HG02981 (cell line): ENCODE results near the gene CPM.

ENCODE experiments used
- ATAC-seq: cut with Tn5 transposase; IDR thresholded peaks from one replicate; pipeline ENCODE4 v1.9.1; 2021; ENCODE audit warnings: mild to moderate bottlenecking, moderate library complexity; ENCODE audit not compliant: unreplicated experiment

The CPM gene

GRCh38 chr12:68957273-68957672 lies 24.3 kb upstream of the CPM start:
- no peak for ATAC-seq

DNA sequence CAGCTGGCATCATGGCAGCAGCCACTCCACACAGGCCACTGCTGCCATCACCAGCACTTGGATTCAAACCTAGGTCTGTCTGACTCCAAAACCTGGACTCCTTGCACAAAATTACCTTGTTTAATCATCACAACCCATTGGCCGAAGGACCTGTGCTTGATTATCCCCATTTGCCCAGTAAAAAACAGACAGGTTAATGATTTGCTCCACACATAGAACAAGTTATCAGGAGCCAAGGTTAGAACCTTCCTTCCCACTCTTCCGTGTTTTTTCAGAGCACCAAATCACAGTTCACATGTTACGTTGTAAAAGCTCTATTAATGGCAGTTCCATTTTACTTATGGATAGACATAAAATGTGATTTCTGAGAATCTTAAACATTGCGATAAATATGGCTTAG lies 23.5 kb upstream of the CPM start:
- ATAC-seq, result no peak

DNA sequence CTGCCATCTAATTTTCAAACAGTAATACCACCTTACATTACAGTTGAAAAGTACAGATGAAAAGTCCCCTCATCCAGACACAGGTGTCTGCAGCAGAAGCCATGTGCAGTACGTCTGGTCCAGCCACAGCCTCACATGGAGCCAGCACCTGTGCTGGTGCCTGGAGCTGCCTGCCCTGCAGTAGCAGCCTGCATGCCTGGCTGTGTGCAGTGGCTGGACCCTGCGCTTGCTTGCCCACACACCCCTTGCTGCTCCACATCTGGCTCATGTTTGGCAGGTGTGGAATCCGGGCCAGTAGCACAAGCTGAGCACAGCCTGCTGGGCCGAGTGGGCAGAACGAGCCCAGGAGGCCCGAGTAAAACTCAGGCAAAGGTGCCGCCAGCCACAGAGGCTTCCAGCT lies 21.8 kb upstream of the CPM start:
- no peak for ATAC-seq

DNA sequence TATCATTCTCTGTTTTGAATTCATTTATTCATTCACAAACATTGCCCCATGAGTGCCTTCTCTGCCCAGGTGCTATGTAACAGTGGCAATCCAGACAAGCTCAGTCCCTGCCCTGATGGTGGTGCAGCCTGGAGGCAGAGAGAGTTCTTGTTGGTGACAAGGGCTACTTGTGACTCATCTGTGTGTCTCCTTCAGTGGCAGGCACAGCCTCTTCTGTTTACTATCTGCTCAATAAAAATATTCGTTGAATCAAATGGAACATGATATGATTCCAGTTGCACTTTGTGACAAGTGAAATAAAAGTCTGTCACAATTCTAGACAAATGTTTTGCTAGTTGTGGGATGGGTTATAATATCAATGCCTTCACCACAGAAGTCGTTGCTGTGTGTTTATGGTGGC lies 20.6 kb upstream of the CPM start:
- no peak for ATAC-seq

DNA sequence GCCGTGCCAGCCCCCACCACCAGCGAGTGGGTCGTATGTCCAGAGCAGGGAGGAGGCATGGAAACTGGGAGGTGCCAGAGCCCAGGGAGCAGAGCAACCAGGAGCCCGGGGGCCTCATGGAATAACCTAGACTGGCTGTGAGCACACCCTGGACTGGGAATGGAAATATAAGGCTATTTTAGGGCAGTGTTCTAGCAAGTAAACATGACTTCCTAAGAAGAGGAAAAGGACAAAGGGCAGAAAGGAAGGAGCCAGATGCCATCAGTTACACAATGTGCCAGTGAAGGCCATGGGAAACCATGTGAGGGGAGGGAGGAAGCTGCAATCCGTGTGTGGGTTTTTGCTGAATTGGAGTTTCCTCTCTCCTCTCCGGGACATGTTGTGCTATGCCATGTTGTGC lies 18.7 kb upstream of the CPM start:
- ATAC-seq, result no peak

DNA sequence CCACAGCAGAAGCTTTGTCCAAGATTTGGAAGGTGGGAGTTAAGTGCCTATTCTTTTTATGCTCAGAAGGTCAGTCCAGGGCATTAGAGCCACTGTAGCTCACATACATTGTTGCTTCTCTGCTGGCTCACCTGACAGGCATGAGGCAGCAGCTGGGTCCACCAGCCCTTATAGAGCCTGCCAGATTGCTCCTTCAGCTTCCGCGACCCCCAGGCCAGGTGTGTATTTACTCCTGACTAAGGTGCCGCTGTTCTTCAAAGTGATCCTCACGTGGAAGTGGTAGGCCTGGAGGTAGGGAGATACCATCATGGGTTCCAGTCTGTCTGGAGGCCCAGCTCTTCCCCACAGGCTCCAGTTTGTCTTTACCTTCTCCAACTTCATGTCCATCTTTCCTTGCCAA lies 17.5 kb upstream of the CPM start:
- ATAC-seq, result no peak

GRCh38 chr12:68945255-68945654 lies 12.3 kb upstream of the CPM start:
- no peak for ATAC-seq

GRCh38 chr12:68944296-68945076 lies 11.5 kb upstream of the CPM start:
- ATAC-seq, result no peak

GRCh38 chr12:68943848-68944247 lies 10.9 kb upstream of the CPM start:
- ATAC-seq, result no peak

DNA sequence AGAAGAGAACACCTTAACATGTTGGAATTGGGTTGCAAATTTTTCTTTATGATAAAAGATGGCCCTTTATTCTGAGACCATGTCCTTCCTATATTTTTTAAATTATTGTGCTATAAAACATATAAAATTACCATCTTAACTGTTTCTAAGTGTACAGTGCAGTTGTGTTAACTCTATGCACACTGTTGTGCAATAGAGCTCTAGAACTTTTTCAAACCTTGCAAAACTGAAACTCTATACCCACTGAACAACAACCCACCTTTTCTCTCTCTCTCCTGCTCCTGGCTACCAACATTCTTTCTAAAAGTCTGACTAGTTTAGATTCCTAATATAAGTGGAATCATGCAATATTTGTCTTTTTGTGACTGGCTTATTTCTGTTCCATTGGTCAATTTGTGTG lies 7.8 kb upstream of the CPM start:
- ATAC-seq, result no peak

GRCh38 chr12:68939505-68939904 lies 6.5 kb upstream of the CPM start:
- ATAC-seq, result no peak

DNA sequence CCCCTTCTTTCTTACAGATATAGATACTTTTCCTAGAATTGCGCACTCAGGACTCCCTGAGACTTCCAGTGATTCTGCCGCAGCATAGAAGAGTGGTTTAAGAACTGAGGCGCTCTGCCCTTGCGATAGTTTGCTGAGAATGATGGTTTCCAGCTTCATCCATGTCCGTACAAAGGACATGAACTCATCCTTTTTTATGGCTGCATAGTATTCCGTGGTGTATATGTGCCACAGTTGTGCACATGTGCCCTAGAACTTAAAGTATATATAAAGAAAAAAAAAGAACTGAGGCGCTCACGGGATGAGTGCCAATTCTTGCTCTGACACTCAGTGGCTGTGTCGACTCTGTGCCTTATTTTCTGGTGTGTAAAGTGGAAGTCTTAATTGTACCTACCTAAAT lies 1.4 kb upstream of the CPM start:
- ATAC-seq, result no peak

DNA sequence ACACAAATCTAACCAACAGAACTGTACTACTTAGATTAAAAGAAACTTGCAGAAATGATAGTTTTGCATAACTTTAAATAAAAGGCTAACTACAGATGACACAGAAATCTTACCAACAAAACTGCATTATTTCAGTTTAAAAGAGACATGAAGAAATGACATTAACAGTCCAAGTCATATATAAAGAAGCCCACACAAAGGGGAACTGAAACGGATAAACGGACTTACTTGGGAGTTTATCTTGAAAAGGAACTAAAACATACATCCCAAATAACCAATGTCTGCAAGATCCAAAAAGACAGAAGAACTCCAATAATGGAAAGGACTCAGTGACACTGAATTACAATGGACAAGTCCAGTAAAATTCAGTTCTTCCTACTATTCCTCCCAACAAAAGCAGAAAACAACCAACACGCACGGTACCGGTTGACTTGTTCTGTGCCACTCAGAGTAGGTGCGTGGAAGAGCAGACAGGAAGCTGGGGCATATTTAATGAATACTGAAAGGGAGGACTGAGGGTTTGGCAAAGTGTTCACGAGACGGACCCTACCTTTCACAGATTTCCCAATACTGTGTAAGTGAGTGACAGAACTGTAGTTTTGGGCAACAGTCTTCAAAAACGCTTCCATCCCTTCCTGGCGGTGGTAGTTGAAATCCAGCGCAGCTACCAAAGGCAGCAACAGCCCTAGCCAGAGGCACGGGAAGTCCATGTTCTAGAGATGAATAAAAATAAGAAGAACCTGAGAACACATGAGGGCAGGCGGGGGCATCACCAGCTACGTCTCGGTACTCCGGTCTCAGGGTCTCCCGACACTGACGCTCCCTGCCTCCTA lies 627 bp downstream of the CPM start:
- ATAC-seq, result peak; percentile 37

GRCh38 chr12:68930178-68930577 lies 2.8 kb downstream of the CPM start:
- no peak for ATAC-seq

DNA sequence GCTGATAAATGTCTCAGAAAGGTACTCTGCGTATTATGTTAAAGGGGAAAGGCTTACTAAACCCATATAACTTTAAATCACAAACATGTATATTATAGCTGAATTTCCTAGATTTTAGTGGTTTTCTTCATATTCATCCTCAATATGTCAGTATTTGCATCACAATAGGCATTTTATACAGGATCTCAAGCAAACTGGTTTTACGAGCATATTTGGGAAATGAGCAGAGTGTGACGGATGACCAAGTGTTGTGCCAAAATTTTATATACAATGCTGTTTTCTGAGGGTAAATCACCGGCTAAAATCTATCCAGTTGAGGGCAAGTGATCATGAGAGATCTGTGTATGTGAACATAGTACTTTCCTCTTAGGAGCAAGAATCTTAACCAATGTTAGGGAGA lies 8.4 kb downstream of the CPM start:
- ATAC-seq, result no peak

DNA sequence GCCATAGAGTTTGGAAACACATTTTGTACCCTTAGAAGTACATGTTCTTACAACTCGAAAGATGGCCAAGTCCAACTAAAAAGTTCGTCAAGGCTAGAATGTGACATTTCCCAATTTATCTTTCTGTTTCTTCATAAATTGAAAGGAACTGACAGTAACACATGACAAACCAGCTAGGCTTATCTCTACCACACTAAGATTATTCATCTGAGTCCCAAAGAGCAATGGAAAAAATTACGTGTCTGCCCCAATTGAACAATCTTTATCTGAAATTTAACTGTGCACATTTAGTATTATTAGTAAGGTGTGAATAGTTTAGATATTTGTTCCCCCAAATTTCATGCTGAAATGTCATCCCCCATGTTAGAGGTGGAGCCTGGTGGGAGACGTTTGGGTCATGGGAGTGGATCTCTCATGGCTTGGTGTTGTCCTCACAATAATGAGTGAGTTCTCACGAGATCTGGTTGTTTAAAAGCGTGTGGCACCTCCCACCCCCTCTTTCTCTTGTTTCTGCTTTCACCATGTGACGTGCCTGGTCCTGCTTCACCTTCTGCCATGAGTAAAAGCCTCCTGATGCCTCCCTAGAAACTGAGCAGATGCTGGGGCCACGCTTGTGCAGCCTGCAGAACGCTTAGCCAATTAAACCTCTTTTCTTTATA lies 13.3 kb downstream of the CPM start:
- ATAC-seq, result no peak

GRCh38 chr12:68918960-68919359 lies 14.0 kb downstream of the CPM start:
- no peak for ATAC-seq

DNA sequence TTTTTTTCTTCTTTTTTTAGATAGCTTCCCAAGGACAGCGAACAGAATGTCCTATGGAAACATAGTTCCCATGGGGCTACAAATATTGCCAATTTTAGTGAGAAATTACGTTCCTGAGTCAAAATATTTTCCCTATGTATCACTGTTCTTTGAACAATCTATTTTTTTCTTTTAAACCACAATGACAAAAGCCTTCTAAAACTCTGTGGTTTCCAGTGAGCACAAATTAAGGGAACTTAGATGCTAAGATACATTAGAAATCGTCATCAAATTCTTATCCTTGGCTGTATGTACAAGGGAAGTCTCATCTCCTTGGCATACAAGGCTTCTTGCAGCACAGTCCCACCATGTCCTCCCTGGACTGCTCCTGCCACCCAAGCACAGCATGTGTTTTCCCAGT lies 17.9 kb downstream of the CPM start:
- ATAC-seq, result no peak

DNA sequence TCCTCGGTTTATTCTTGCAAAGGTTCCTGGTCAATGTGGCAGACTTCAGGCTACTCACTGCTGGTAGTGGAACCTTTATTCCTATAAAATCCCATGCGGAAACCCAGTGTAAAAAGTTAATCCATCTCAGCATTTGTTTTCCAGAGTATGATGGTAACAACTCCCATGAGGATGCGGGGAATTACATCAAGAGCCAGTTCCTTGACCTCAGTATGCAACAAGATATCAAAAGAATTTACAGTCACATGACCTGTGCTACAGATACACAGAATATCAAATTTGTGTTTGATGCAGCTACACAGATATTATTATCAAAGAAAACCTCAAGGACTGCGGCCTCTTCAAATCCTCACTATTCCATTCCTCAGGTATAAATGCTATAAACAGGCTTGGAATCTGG lies 19.3 kb downstream of the CPM start:
- no peak for ATAC-seq

DNA sequence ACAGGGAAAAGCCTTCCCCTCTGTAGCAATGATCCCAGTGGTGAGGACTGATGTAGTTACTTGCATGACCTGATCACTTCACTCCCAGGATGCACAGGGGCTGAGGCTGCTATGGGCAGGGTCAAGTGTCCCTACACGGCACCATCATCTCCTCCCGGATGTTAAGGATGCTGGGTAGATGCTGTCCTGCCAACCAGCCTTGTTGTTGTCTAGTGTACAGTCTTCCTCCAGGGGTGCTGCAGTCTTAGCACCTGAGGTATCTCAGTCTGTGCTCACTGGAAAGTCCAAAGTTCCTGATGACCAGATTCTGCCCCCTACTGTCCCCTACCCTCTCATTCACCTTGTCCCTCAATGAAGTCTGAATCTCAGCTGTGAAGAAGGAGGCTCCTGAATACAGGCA lies 20.1 kb downstream of the CPM start:
- ATAC-seq, result no peak

- ATAC-seq, result no peak
Measured at GRCh38 chr12:68911197-68911718, 21.7 kb downstream of the CPM start.

GRCh38 chr12:68910128-68910527 lies 22.8 kb downstream of the CPM start:
- ATAC-seq, result no peak
